Activated T-cell treated with anti-CD3 and anti-CD28 coated beads for 1 hour (primary cell): Measurements from ENCODE around the gene GNAO1.
"Not testable (repeated sequence)": the region's sequence is repeated elsewhere in the genome, so short reads cannot be mapped to it uniquely, and the experiment has no call there.

Experiments used
- DNase-seq: peaks from one replicate; pipeline ENCODE4 v3.0.0-alpha.2; 2020; ENCODE audit warnings: low read depth

GNAO1 gene

GRCh38 chr16:56365552-56365951, 174.3 kb downstream of the GNAO1 start:
- DNase-seq = no peak

GRCh38 chr16:56366945-56367344, 175.7 kb downstream of the GNAO1 start:
- no peak for DNase-seq

- no peak for DNase-seq
Observed at GRCh38 chr16:56367764-56368163, 176.5 kb downstream of the GNAO1 start.

- no peak for DNase-seq
Observed at GRCh38 chr16:56368545-56368944, 177.3 kb downstream of the GNAO1 start.

- DNase-seq = no peak
Observed at GRCh38 chr16:56369202-56369601, 177.9 kb downstream of the GNAO1 start.

GRCh38 chr16:56370185-56370874, 179.0 kb downstream of the GNAO1 start:
- no peak for DNase-seq

- DNase-seq = no peak
Observed at GRCh38 chr16:56370875-56371659, 179.8 kb downstream of the GNAO1 start.

- no peak for DNase-seq
Observed at GRCh38 chr16:56371660-56371937, 180.3 kb downstream of the GNAO1 start.

GRCh38 chr16:56372013-56372634, 180.8 kb downstream of the GNAO1 start:
- no peak for DNase-seq

- DNase-seq = no peak
Observed at GRCh38 chr16:56373003-56373402, 181.7 kb downstream of the GNAO1 start.

GRCh38 chr16:56375792-56376191, 184.5 kb downstream of the GNAO1 start:
- not testable (repeated sequence) for DNase-seq

- DNase-seq = not testable (repeated sequence)
Observed at GRCh38 chr16:56379044-56379443, 187.8 kb downstream of the GNAO1 start.

GRCh38 chr16:56380778-56381485, 189.6 kb downstream of the GNAO1 start:
- DNase-seq = not testable (repeated sequence)

- DNase-seq = no peak
Observed at GRCh38 chr16:56382459-56382858, 191.2 kb downstream of the GNAO1 start.

- no peak for DNase-seq
Observed at GRCh38 chr16:56382901-56383355, 191.6 kb downstream of the GNAO1 start.

- DNase-seq = no peak
Observed at GRCh38 chr16:56384074-56384721, 192.9 kb downstream of the GNAO1 start.

- DNase-seq = no peak
Observed at GRCh38 chr16:56387396-56387795, 196.1 kb downstream of the GNAO1 start.

- DNase-seq = no peak
Observed at GRCh38 chr16:56388209-56388608, 196.9 kb downstream of the GNAO1 start.

GRCh38 chr16:56389554-56389953, 198.3 kb downstream of the GNAO1 start:
- no peak for DNase-seq

GRCh38 chr16:56396724-56397123, 205.4 kb downstream of the GNAO1 start:
- DNase-seq = not testable (repeated sequence)

GRCh38 chr16:56399047-56399446, 207.8 kb downstream of the GNAO1 start:
- DNase-seq = no peak

GRCh38 chr16:56399486-56399885, 208.2 kb downstream of the GNAO1 start:
- DNase-seq = no peak
